K562 (cell line): Measurements from ENCODE around the gene PI4KA. TPM values are rescaled to one million over a fixed set of nuclear protein-coding genes. Genes with fewer than 3 reads are reported as not detected.

Source experiments
- ARID4B ChIP-seq: sonication (generic); formaldehyde crosslinking; IDR thresholded peaks from 2 replicates; pipeline ENCODE4 v1.8.0; 2022; ENCODE audit warnings: mild to moderate bottlenecking, missing genetic modification reagents
- CC2D1A ChIP-seq: fragments of 450-650 bp; IDR thresholded peaks from 2 replicates; pipeline ENCODE4 v1.6.1; 2017; ENCODE audit warnings: mild to moderate bottlenecking
- CXXC5 ChIP-seq: fragments of 250-450 bp; sonication (Bioruptor Pico); IDR thresholded peaks from 2 replicates; pipeline ENCODE4 v1.8.0; 2022; ENCODE audit warnings: inconsistent platforms, mild to moderate bottlenecking, moderate library complexity
- HMGN3 ChIP-seq: IDR thresholded peaks from 2 replicates; pipeline ENCODE4 v1.6.1; 2011; ENCODE audit warnings: borderline replicate concordance, low read depth, mild to moderate bottlenecking, mixed read lengths, low read length; ENCODE audit not compliant: insufficient read length; ENCODE audit errors: extremely low read depth
- KDM5B ChIP-seq: fragments of 200-600 bp; sonication (generic); IDR thresholded peaks from 2 replicates; pipeline ENCODE4 v1.6.1; 2012; ENCODE audit warnings: low read depth, mild to moderate bottlenecking, moderate library complexity, low read length, control low read depth, inconsistent platforms; ENCODE audit not compliant: insufficient replicate concordance
- L3MBTL2 ChIP-seq: fragments of 450-650 bp; IDR thresholded peaks from 2 replicates; pipeline ENCODE4 v1.6.1; 2016; ENCODE audit warnings: mild to moderate bottlenecking, moderate library complexity
- TARDBP ChIP-seq: fragments of 450-650 bp; IDR thresholded peaks from 2 replicates; pipeline ENCODE4 v1.6.1; 2016
- TEAD1 ChIP-seq, 2 experiments: fragments of 450-650 bp in 1 of 2; sonication (generic) in 1 of 2; formaldehyde crosslinking; IDR thresholded peaks; 2 replicates each; pipeline versions ENCODE4 v1.4.0 to v1.8.0; 2020 to 2022; ENCODE audit warnings: mild to moderate bottlenecking in 2 of 2, missing genetic modification reagents in 1 of 2
- THAP12 ChIP-seq: fragments of 250-450 bp; sonication (Bioruptor Pico); IDR thresholded peaks from 2 replicates; pipeline ENCODE4 v1.9.0; 2021; ENCODE audit warnings: mild to moderate bottlenecking, inconsistent platforms
- ZBTB11 ChIP-seq, 3 experiments: fragments of 200-800 bp in 1 of 3; fragments of 250-450 bp in 1 of 3; fragments of 450-650 bp in 1 of 3; sonication (Bioruptor Pico) in 1 of 3; sonication (Bioruptor generic) in 1 of 3; formaldehyde crosslinking in 1 of 3; IDR thresholded peaks; 2 replicates each; pipeline versions ENCODE4 v1.6.1 to v1.8.0; 2016 to 2022; ENCODE audit warnings: mild to moderate bottlenecking in 2 of 3, missing genetic modification characterization in 2 of 3, missing compliant biosample characterization in 1 of 3, moderate library complexity in 1 of 3
- ZBTB17 ChIP-seq: fragments of 450-650 bp; formaldehyde crosslinking; IDR thresholded peaks from 2 replicates; pipeline ENCODE4 v1.4.0; 2020; ENCODE audit warnings: mild to moderate bottlenecking
- ZBTB5 ChIP-seq: fragments of 450-650 bp; IDR thresholded peaks from 2 replicates; pipeline ENCODE4 v1.6.1; 2017; ENCODE audit warnings: antibody characterized with exemption
- ZBTB9 ChIP-seq: fragments of 450-650 bp; formaldehyde crosslinking; IDR thresholded peaks from 2 replicates; pipeline ENCODE4 v1.4.0; 2020; ENCODE audit warnings: mild to moderate bottlenecking, moderate library complexity
- polyA plus RNA-seq, 8 experiments: library from polyadenylated mRNA; depleted of rRNA in 4 of 8; stranded (reverse) in 5 of 8; unstranded in 3 of 8; fragments of >200 nt; fragmentation: Nextera tagmentation in 2 of 8; fragmentation: Illumina TruSeq in 1 of 8; extraction: Ambion mirVana in 2 of 8; extraction: Trizol in 1 of 8; gene quantifications; 2 replicates each; pipeline versions ENCODE4 v1.2.1 to v1.2.3, GENCODE V29; 2011 to 2014; ENCODE audit warnings: inconsistent platforms in 1 of 8, missing spikeins in 1 of 8
- total RNA-seq, 7 experiments: library from RNA; depleted of rRNA in 6 of 7; stranded (reverse); fragments of >200 nt in 6 of 7; fragmentation: Illumina TruSeq in 2 of 7; extraction: Trizol in 2 of 7; gene quantifications; 2 replicates each; pipeline versions ENCODE4 v1.2.1 to v1.2.3, GENCODE V29; 2011 to 2021; ENCODE audit warnings: low replicate concordance in 1 of 7

PI4KA gene
- total and polyA plus RNA-seq, 9 of the 15 experiments (the other 6 are each of a cell fraction or from before 2014, with no cell fraction given), result 7.3 to 187 (median 84.7) TPM

GRCh38 chr22:20702175-20702545 lies 156.5 kb downstream of the PI4KA start (continued):
- TF ChIP-seq ZBTB9 (peak; percentile 75), ARID4B (peak; percentile 13; the same call in 1 of the 2 replicates), CXXC5 (peak; percentile 2; the same call in 1 of the 2 replicates), L3MBTL2 (peak; percentile 78), ZBTB17 (CRISPR knock-in tag) (peak; percentile 90), KDM5B (peak; percentile 31), CC2D1A (peak; percentile 99), HMGN3 (peak; percentile 14), ZBTB11 (CRISPR knock-in tag; IDR thresholded peaks at IDR 0.05) (0 out of 6 replicates have a peak, but pooled peaks of 1 of the 3 experiments have one; percentile 31), TEAD1 (CRISPR knock-in tag; IDR thresholded peaks at IDR 0.05) (0 out of 4 replicates have a peak, but pooled peaks of 1 of the 2 experiments have one; percentile 10), THAP12 (peak; percentile 20; the same call in 1 of the 2 replicates), TARDBP (peak; percentile 54; the same call in 1 of the 2 replicates), ZBTB5 (peak; percentile 98)
